Suprapubic skin (tissue), 3 donors: ENCODE results near the gene KCNA3.

Source experiments
- CTCF ChIP-seq, 2 donors: fragments of 200-600 bp in 1 of 2; fragments of 450-650 bp in 1 of 2; sonication (generic) in 1 of 2; IDR thresholded peaks; one replicate each; pipeline ENCODE4 v1.5.1; 2016 to 2019; ENCODE audit warnings: antibody characterized with exemption in 2 of 2, mild to moderate bottlenecking in 1 of 2, moderate library complexity in 1 of 2
- POLR2AphosphoS5 ChIP-seq, 3 donors: sonication (generic); formaldehyde crosslinking; IDR thresholded peaks; one replicate each; pipeline ENCODE4 v1.6.1; 2017; ENCODE audit warnings: antibody characterized with exemption in 3 of 3

- TF ChIP-seq POLR2AphosphoS5 (IDR thresholded peaks at IDR 0.05) (no peak), CTCF (IDR thresholded peaks at IDR 0.05) (no peak)
Observed at GRCh38 chr1:110714374-110714995, 39.7 kb upstream of the KCNA3 start.
